GM13976 (cell line): ENCODE measurements around the gene IMMP2L.

Experiments
- DNase-seq: peaks from one replicate; pipeline ENCODE4 v3.0.0; 2012; ENCODE audit warnings: low spot score
- in situ Hi-C: fragments of 300-500 bp; cut with MboI; formaldehyde crosslinking; loops from one replicate; pipeline ENCODE4 v1.12.0; 2022; ENCODE audit warnings: low sequenced_read_pairs, mixed read lengths, inconsistent platforms; ENCODE audit not compliant: unreplicated experiment
- TF ChIP-seq, protein P1 (sequence below): IDR thresholded peaks from 2 replicates; pipeline ENCODE4 v1.5.1; 2012; ENCODE audit warnings: borderline replicate concordance, mild to moderate bottlenecking; ENCODE audit not compliant: insufficient read depth; ENCODE audit errors: extremely low read depth, missing control alignments, control extremely low read depth

IMMP2L gene

GRCh38 chr7:111029574-111030251 lies 532.6 kb downstream of the IMMP2L start:
- peak; percentile 11 for DNase-seq
- TF ChIP-seq, protein P1, sequence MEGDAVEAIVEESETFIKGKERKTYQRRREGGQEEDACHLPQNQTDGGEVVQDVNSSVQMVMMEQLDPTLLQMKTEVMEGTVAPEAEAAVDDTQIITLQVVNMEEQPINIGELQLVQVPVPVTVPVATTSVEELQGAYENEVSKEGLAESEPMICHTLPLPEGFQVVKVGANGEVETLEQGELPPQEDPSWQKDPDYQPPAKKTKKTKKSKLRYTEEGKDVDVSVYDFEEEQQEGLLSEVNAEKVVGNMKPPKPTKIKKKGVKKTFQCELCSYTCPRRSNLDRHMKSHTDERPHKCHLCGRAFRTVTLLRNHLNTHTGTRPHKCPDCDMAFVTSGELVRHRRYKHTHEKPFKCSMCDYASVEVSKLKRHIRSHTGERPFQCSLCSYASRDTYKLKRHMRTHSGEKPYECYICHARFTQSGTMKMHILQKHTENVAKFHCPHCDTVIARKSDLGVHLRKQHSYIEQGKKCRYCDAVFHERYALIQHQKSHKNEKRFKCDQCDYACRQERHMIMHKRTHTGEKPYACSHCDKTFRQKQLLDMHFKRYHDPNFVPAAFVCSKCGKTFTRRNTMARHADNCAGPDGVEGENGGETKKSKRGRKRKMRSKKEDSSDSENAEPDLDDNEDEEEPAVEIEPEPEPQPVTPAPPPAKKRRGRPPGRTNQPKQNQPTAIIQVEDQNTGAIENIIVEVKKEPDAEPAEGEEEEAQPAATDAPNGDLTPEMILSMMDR = no peak
- in situ Hi-C loops = no loop called here

DNA sequence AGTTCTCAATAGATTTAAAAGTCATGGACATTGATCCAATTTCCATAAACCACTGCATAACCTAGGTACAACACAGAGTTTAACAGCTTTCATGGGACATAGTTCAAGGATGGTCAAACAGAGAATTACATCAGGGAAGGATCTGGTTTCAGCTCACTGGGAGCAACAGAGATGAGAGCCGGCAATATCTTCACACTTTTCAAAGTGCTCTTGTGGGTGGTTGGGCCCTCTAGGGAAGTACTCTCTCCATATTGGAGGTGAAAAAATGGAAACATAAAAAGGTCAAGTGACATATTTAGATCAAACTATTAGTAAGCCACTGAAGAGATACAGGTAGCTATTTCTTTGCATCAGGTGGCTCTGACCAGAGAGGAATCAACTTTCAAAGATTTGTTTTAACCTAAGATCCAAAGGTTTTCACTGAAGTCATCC lies 533.1 kb downstream of the IMMP2L start:
- no peak for DNase-seq
- TF ChIP-seq, protein P1 = no peak
- in situ Hi-C loops = no loop called here

- TF ChIP-seq, protein P1 = no peak
- in situ Hi-C loops = no loop called here
- no peak for DNase-seq
Measured at GRCh38 chr7:111027396-111027795, 534.9 kb downstream of the IMMP2L start.

GRCh38 chr7:111026806-111027205 lies 535.5 kb downstream of the IMMP2L start:
- no peak for DNase-seq
- in situ Hi-C loops = no loop called here
- TF ChIP-seq, protein P1 = no peak

DNA sequence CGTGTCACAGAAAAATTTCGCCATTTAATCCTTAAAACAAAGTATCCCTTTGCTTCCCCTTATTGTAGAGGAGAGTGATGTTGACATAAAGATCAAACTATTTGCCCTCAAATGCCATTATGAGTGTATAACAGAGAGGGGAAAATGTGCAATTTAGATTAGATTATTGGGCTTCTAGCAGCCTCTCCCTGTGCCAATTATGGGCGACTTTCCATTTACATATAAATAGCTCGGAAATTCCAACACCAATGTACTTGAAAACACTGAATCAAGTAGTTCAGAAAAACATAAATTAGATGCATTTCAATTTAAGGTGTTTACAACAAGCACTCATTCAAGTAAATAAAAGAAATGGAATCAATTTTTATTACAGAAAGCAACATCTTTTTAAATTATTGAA lies 535.9 kb downstream of the IMMP2L start:
- in situ Hi-C loops = no loop called here
- TF ChIP-seq, protein P1 = no peak
- DNase-seq = no peak

- in situ Hi-C loops = no loop called here
- TF ChIP-seq, protein P1 = no peak
- DNase-seq = no peak
Measured at GRCh38 chr7:111025006-111025405, 537.3 kb downstream of the IMMP2L start.
